Lower leg skin (tissue), 4 donors: Measurements from ENCODE around the gene PRKAR1A. TPM values are rescaled to one million over a fixed set of nuclear protein-coding genes. Genes with fewer than 3 reads are reported as not detected.

Experiments used
- DNase-seq, 2 donors: peaks; one replicate each; pipeline ENCODE4 v3.0.0-alpha.2; 2019; ENCODE audit warnings: low spot score in 2 of 2
- H3K4me3 ChIP-seq: fragments of 200-600 bp; sonication (generic); 2 replicates; pipeline ENCODE4 v1.5.1; 2017; ENCODE audit warnings: mild to moderate bottlenecking, low read depth; ENCODE audit not compliant: poor library complexity, severe bottlenecking
- CTCF ChIP-seq, 3 donors: fragments of 450-650 bp; IDR thresholded peaks; one replicate each; pipeline ENCODE4 v1.5.1; 2016; ENCODE audit warnings: antibody characterized with exemption in 3 of 3, mild to moderate bottlenecking in 3 of 3, moderate library complexity in 2 of 3
- POLR2A ChIP-seq, 2 donors: fragments of 450-650 bp; IDR thresholded peaks; one replicate each; pipeline ENCODE4 v1.6.1; 2016 to 2017; ENCODE audit warnings: antibody characterized with exemption in 2 of 2, mild to moderate bottlenecking in 1 of 2, moderate library complexity in 1 of 2
- WGBS, 2 donors: methylation state at CpG; one replicate each; pipeline ENCODE4 v1.1.5; 2018; 5-methylcytosine and 5-hydroxymethylcytosine counted together
- intact Hi-C: fragments of 100-400 bp; cut with DNase I; formaldehyde crosslinking; loops from one replicate; pipeline ENCODE4 v1.15.0; 2023; ENCODE audit warnings: low total_unique reads
- total RNA-seq, 4 donors: library from RNA; depleted of rRNA; stranded (reverse); fragments of >200 nt; gene quantifications; one replicate each; pipeline ENCODE4 v1.1.0, GENCODE V29; 2016

PRKAR1A gene
- total RNA-seq, 4 donors from 2014 or later: 198 to 214 (median 207) TPM

GRCh38 chr17:68495081-68495480, 17.1 kb upstream of the PRKAR1A start:
- no peak for TF ChIP-seq POLR2A (IDR thresholded peaks at IDR 0.05)
- WGBS, 2 donors: 95 to 96% methylated on average over 4 of the region's 4 CpGs
- intact Hi-C loops: no loop called here
- no peak overlapping the region for H3K4me3 ChIP-seq
- DNase-seq: no peak

DNA sequence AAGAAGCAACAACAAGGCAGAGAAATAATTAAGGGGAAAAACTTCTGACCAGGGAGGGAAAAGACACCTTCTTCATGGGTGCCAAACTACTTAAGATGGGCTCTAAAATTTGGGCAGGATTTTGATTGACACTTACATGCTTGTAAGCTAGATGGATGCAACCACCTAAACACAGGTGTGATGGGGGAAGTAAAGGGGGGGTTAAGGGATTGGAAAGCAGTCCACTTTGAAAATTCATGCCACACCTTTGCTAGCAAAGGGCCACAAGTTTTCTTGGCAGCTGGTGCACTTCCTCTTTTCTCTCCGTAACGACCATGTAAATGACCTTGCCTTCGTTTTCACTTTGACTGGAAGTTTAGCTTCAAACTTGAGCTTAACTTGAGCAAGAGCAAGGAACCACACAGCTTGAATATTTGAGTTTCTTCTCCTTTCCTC, 14.3 kb upstream of the PRKAR1A start:
- no peak overlapping the region for H3K4me3 ChIP-seq
- intact Hi-C loops: no loop called here
- DNase-seq: no peak
- TF ChIP-seq POLR2A (IDR thresholded peaks at IDR 0.05) (no peak), CTCF (IDR thresholded peaks at IDR 0.05) (no peak)
- WGBS, 2 donors: 13 to 18% methylated on average over 3 of the region's 3 CpGs

- intact Hi-C loops: no loop called here
- TF ChIP-seq CTCF (IDR thresholded peaks at IDR 0.05): no peak
- TF ChIP-seq POLR2A (IDR thresholded peaks at IDR 0.05): no peak
- DNase-seq: no peak
- WGBS, 2 donors: 47 to 60% methylated on average over 7 of the region's 7 CpGs
- H3K4me3 ChIP-seq: no peak overlapping the region
Measured at GRCh38 chr17:68498479-68499326, 13.5 kb upstream of the PRKAR1A start.

DNA sequence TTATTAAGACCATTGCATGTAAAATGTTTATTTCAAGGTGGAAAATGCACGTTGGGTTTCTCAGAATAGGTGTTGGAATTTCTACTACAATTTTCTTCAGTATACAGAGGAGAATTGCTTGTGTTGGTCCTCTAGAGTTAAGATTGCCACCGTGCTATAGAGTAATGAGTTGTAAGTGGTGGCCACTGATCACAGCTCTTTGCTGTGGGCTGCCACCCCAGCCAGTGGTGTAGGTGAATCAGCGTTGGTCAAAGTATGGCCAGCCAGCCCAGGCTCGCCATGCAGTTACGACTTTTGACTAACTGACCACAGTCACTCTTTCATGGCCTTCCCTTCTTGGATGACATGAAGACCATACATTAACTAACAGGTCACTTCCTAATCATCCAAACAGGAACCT, 12.6 kb upstream of the PRKAR1A start:
- intact Hi-C loops: no loop called here
- TF ChIP-seq POLR2A (IDR thresholded peaks at IDR 0.05): no peak
- no peak for TF ChIP-seq CTCF (IDR thresholded peaks at IDR 0.05)
- DNase-seq: no peak
- WGBS, 2 donors: 91 to 93% methylated on average over 5 of the region's 5 CpGs
- no peak overlapping the region for H3K4me3 ChIP-seq

- 79 to 89% methylated on average over 3 of the region's 3 CpGs for WGBS, 2 donors
- intact Hi-C loops: no loop called here
- no peak for TF ChIP-seq POLR2A (IDR thresholded peaks at IDR 0.05)
Measured at GRCh38 chr17:68501074-68501473, 11.2 kb upstream of the PRKAR1A start.

DNA sequence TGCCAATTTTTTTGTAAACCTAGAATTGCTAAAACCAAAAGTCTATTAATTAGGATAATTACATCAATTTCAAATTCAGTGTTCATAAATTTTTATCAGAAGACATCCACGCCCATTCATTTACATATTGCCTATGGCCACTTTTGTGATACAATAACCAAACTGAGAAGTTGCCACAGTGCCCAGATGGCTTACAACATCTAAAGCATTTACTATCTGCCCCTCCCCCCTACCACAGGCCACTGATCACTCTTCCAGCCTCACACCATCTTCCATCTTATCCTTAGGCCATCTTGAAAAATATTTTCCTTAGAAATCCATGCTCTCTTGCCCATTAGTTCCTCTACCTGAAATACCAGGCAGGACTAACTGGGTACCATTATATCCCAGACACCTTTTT, 6.3 kb upstream of the PRKAR1A start:
- DNase-seq: no peak
- intact Hi-C loops: no loop called here
- TF ChIP-seq POLR2A (IDR thresholded peaks at IDR 0.05) (no peak), CTCF (IDR thresholded peaks at IDR 0.05) (no peak)
- WGBS, 2 donors: 57 to 77% methylated on average over 1 of the region's 1 CpG
- H3K4me3 ChIP-seq: no peak overlapping the region

More at GRCh38 chr17:68501074-68501473, 11.2 kb upstream of the PRKAR1A start:
- no peak for DNase-seq
- H3K4me3 ChIP-seq: no peak overlapping the region

GRCh38 chr17:68507576-68507975, 4.7 kb upstream of the PRKAR1A start:
- intact Hi-C loops: no loop called here
- DNase-seq: no peak
- H3K4me3 ChIP-seq: no peak overlapping the region
- TF ChIP-seq POLR2A (IDR thresholded peaks at IDR 0.05) (no peak), CTCF (IDR thresholded peaks at IDR 0.05) (no peak)
- 83 to 85% methylated on average over 3 of the region's 3 CpGs for WGBS, 2 donors
